Activated CD8-positive, alpha-beta T cell treated with anti-CD3 and anti-CD28 coated beads for 36 hours (primary cell): ENCODE measurements around the gene COIL. TPM values are rescaled to one million over a fixed set of nuclear protein-coding genes. Genes with fewer than 3 reads are reported as not detected.
A peak's percentile ranks its signal among the peaks of the same experiment; 100 is the strongest.
"Not testable (repeated sequence)": the region's sequence is repeated elsewhere in the genome, so short reads cannot be mapped to it uniquely, and the experiment has no call there.

Source experiments
- ATAC-seq: fragments of 200-7000 bp; cut with Tn5 transposase; one replicate; pipeline ENCODE4 v1.10.0; 2021; ENCODE audit warnings: mild to moderate bottlenecking, moderate library complexity
- CTCF ChIA-PET: fragments of 350-600 bp; sonication (Branson Sonifier 250); formaldehyde crosslinking; loops from one replicate; lab custom pipeline; 2021; ENCODE audit warnings: antibody characterized with exemption; lab: Charles Lee
- POLR2A ChIA-PET: fragments of 350-600 bp; sonication (Branson Sonifier 250); formaldehyde crosslinking; loops from one replicate; lab custom pipeline; 2021; ENCODE audit warnings: antibody characterized with exemption; lab: Charles Lee
- DNase-seq: peaks from one replicate; pipeline ENCODE4 v3.0.0-alpha.2; 2020
- H3K27ac Mint-ChIP-seq: one replicate; pipeline ENCODE4 v1.8.0; 2021; ENCODE audit warnings: mild to moderate bottlenecking, mixed read lengths
- H3K27me3 Mint-ChIP-seq: one replicate; pipeline ENCODE4 v1.8.0; 2021; ENCODE audit warnings: mixed read lengths
- H3K36me3 Mint-ChIP-seq: one replicate; pipeline ENCODE4 v1.8.0; 2021; ENCODE audit warnings: low read depth, mixed read lengths
- H3K4me1 Mint-ChIP-seq: one replicate; pipeline ENCODE4 v1.8.0; 2021; ENCODE audit warnings: low read depth, mixed read lengths
- H3K4me3 Mint-ChIP-seq: one replicate; pipeline ENCODE4 v1.8.0; 2021; ENCODE audit warnings: mild to moderate bottlenecking, moderate library complexity, mixed read lengths
- H3K9me3 Mint-ChIP-seq: one replicate; pipeline ENCODE4 v1.8.0; 2021; ENCODE audit warnings: mixed read lengths
- intact Hi-C: fragments of 100-400 bp; cut with micrococcal nuclease; formaldehyde crosslinking; loops from one replicate; pipeline ENCODE4 v1.10.0; 2022
- total RNA-seq, 2 experiments: library from RNA; stranded (reverse); gene quantifications; one replicate each; pipeline ENCODE4 v1.2.3, GENCODE V29; 2021
- TF ChIP-seq, protein P1 (sequence below): fragments of 200-600 bp; IDR thresholded peaks from one replicate; pipeline ENCODE4 v1.8.0; 2022; ENCODE audit warnings: antibody characterized with exemption, mild to moderate bottlenecking

Gene COIL
- total RNA-seq, 2 experiments from 2014 or later = 19.5 to 20.8 TPM

DNA sequence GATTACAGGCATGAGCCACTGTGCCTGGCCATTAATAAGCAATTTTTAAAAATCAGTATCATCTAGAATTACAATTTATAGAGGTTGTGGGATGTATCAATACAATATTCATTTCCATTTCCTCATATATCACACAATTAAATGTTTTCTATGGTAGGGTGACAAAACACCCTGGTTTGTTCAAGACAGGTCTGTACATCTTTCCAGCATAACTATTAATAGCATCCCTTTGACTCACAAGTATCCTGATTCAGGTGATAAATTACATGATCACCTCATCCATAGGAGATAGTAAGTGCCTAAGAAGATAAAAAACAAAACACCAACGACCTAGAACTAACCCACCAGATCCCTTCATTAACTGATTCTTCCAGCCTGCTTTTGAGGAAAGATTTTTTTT, 13.1 kb downstream of the COIL start:
- peaks cover 8% of the 10 kb centered on the region for H3K4me1 Mint-ChIP-seq
- DNase-seq (no peak), ATAC-seq (no peak)
- POLR2A ChIA-PET = interaction anchor here (1.4 kb wide), 1 partner anchor 34 kb away, joined by 3 read pairs; the partner anchor contains the start of gene TRIM25
- no peaks in the 10 kb centered on the region for H3K27me3 Mint-ChIP-seq
- no peaks in the 10 kb centered on the region for H3K9me3 Mint-ChIP-seq
- H3K4me3 Mint-ChIP-seq = no peak overlapping the region
- H3K36me3 Mint-ChIP-seq = peaks cover 34% of the 10 kb centered on the region
- H3K27ac Mint-ChIP-seq = no peak overlapping the region
- intact Hi-C loops = no loop called here
- TF ChIP-seq, protein P1, sequence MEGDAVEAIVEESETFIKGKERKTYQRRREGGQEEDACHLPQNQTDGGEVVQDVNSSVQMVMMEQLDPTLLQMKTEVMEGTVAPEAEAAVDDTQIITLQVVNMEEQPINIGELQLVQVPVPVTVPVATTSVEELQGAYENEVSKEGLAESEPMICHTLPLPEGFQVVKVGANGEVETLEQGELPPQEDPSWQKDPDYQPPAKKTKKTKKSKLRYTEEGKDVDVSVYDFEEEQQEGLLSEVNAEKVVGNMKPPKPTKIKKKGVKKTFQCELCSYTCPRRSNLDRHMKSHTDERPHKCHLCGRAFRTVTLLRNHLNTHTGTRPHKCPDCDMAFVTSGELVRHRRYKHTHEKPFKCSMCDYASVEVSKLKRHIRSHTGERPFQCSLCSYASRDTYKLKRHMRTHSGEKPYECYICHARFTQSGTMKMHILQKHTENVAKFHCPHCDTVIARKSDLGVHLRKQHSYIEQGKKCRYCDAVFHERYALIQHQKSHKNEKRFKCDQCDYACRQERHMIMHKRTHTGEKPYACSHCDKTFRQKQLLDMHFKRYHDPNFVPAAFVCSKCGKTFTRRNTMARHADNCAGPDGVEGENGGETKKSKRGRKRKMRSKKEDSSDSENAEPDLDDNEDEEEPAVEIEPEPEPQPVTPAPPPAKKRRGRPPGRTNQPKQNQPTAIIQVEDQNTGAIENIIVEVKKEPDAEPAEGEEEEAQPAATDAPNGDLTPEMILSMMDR = no peak
- CTCF ChIA-PET = interaction anchor here (1.3 kb wide), 1 partner anchor 48 kb away, joined by 3 read pairs; no protein-coding TSS in a partner anchor

DNA sequence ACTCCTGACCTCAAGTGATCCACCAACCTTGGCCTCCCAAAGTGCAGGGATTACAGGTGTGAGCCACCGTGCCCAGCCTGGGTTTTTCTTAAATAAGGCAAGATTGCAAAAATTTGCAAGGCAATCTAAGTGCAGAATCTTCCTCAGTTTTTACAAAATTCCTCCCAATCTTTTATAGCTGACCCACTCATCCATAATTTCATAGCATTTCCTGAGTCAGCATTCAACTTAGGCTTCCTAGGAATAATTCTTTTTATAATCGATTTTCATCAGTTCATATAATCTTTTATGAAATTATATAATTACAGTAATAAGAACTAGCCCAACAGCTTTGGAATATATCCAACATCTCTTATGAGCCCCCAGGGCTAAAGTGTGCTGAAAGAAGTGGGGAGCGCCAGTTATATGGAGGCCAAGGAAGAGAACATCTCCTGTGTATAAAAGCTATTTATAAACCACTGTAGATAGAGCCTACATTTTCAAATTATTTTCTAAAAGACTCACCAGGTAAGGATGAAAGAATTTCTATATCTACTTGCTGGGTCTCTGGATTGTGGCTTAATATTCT, 14.8 kb downstream of the COIL start:
- Mint-ChIP-seq H3K9me3 (no peaks in the 10 kb centered on the region), H3K4me1 (peaks cover 8% of the 10 kb centered on the region), H3K4me3 (no peak overlapping the region), H3K36me3 (peaks cover 44% of the 10 kb centered on the region), H3K27me3 (no peaks in the 10 kb centered on the region), H3K27ac (no peak overlapping the region)
- DNase-seq (no peak), ATAC-seq (no peak)
- intact Hi-C loops = no loop called here
- CTCF ChIA-PET = no interaction called here
- POLR2A ChIA-PET = interaction anchor here (1.0 to 1.3 kb wide), 2 partner anchors 9 to 34 kb away, joined by 3 read pairs; no protein-coding TSS in a partner anchor
- TF ChIP-seq, protein P1 = no peak

DNA sequence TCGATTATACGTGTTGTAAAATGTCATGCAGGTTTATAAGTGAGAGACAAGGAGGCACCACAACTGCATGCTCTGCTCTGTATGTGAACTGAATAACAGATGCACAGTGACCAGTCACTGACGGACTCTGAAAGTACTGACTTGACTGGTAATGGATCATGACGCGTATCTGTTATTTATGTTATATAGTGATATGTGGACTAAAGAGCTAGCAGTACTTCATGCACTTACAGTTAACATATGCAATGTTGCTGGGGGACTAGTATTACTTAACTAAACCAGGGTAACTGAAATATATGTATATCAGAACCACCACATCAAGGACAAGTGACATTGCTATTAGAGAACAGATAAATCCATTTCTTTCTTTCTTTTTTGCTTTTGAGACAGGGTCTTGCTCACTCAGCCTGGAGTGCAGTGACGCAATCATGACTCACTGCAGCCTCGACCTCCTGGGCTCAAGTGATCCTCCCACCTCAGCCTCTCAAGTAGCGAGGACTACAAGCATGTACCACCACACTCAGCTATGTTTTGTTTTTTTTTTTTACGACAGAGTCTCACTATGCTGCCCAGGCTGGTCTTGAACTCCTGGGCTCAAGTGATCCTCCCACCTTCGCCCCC, 17.2 kb downstream of the COIL start:
- DNase-seq = peak; percentile 20
- no peaks in the 10 kb centered on the region for H3K9me3 Mint-ChIP-seq
- TF ChIP-seq, protein P1 = no peak
- H3K27me3 Mint-ChIP-seq = no peaks in the 10 kb centered on the region
- no peak overlapping the region for H3K4me3 Mint-ChIP-seq
- ChIA-PET POLR2A (interaction anchor here (0.9 to 1.3 kb wide), 2 partner anchors 12 to 16 kb away, joined by 3 read pairs; no protein-coding TSS in a partner anchor), CTCF (interaction anchor here (1.0 to 2.4 kb wide), 3 partner anchors 54 to 124 kb away, joined by 3 to 9 read pairs (median 3); no protein-coding TSS in a partner anchor)
- H3K27ac Mint-ChIP-seq = no peak overlapping the region
- peaks cover 2% of the 10 kb centered on the region for H3K4me1 Mint-ChIP-seq
- peak; percentile 17 for ATAC-seq
- peaks cover 40% of the 10 kb centered on the region for H3K36me3 Mint-ChIP-seq
- intact Hi-C loops = loop anchor here (5.0 kb wide), 1 partner anchor 126 kb away; no protein-coding TSS in a partner anchor

DNA sequence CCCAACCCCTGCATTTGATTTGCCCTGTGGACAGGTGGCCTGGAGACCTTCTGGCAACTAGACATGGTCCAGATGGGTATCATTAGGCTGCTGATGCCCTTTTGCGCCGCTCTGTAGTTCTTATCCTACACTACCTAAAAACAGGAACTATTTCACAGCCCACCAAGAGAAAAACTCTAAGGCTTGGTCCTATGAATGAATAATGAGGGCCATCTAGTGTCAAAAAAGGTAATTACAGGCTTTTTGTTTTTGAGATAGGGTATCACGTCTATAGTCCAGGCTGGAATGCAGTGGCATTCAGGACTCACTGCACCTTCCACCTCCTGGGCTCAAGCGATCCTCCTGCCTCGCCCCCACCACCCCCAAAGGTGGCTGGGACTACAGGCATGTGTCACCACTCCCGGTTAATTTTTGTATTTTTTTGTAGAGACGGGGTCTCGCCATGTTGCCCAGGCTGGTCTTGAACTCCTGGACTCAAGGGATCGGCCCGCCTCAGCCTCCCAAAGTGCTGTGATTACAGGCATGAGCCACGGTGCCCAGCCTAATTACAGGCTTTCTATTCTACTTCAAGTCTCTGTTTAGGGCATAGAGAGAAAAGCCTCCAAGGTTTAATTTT, 20.9 kb downstream of the COIL start:
- TF ChIP-seq, protein P1 = peak; percentile 89
- no peak overlapping the region for H3K27ac Mint-ChIP-seq
- no peaks in the 10 kb centered on the region for H3K9me3 Mint-ChIP-seq
- no peaks in the 10 kb centered on the region for H3K27me3 Mint-ChIP-seq
- ATAC-seq (peak; percentile 61), DNase-seq (no peak)
- intact Hi-C loops = loop anchor here (5.0 kb wide), 1 partner anchor 123 kb away; no protein-coding TSS in a partner anchor
- peaks cover 16% of the 10 kb centered on the region for H3K4me1 Mint-ChIP-seq
- CTCF ChIA-PET = interaction anchor here (0.6 to 2.2 kb wide), 25 partner anchors 10 to 313 kb away, joined by 3 to 17 read pairs (median 4); partner anchors contain the start of gene TRIM25
- H3K4me3 Mint-ChIP-seq = no peak overlapping the region
- POLR2A ChIA-PET = interaction anchor here (1.0 kb wide), 1 partner anchor 26 kb away, joined by 3 read pairs; the partner anchor contains the start of gene TRIM25
- peaks cover 49% of the 10 kb centered on the region for H3K36me3 Mint-ChIP-seq

DNA sequence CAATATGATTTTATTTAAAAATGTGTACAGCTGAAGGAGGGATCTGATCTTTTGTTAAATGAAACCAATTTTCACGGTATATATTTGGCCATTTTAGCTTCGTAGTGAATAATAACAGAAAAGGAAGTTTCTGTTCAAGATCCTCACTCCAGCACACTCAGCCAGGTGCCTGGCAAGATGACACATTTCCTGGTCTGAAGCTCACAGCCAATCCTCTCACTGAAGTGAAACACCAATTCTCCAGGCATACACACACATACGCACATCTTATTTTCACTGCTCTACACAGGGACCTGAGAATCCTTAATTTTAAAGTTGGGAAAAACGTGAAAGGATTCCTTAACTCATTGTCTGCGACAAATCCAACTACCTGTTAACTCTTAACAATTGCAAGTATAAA, 22.6 kb downstream of the COIL start:
- H3K4me3 Mint-ChIP-seq, POLR2A ChIA-PET, H3K27me3 Mint-ChIP-seq, H3K9me3 Mint-ChIP-seq, DNase-seq, intact Hi-C loops, ATAC-seq: not testable (repeated sequence)
- H3K4me1 Mint-ChIP-seq = peaks cover 16% of the 10 kb centered on the region
- H3K27ac Mint-ChIP-seq = peak overlapping the region; percentile 10
- CTCF ChIA-PET = interaction anchor here (1.0 kb wide), 1 partner anchor 47 kb away, joined by 3 read pairs; no protein-coding TSS in a partner anchor
- H3K36me3 Mint-ChIP-seq = peaks cover 44% of the 10 kb centered on the region
